Thyroid gland (tissue), 4 donors: ENCODE results near the gene GALNT9. TPM values are rescaled to one million over a fixed set of nuclear protein-coding genes. Genes with fewer than 3 reads are reported as not detected.

Experiments
- DNase-seq, 2 donors: peaks; one replicate each; pipeline ENCODE4 v3.0.0-alpha.2; 2019
- H3K27ac ChIP-seq, 3 donors: fragments of 200-600 bp; sonication (generic); 1 replicate in 2 of 3; 2 replicates in 1 of 3; pipeline ENCODE4 v1.5.1; 2016 to 2019; ENCODE audit warnings: mild to moderate bottlenecking in 1 of 3, moderate library complexity in 1 of 3
- H3K27me3 ChIP-seq: fragments of 200-600 bp; sonication (generic); one replicate; pipeline ENCODE4 v1.5.1; 2019
- H3K36me3 ChIP-seq, 2 donors: fragments of 200-600 bp; sonication (generic); one replicate each; pipeline ENCODE4 v1.5.1; 2016 to 2019
- H3K4me1 ChIP-seq, 2 donors: fragments of 200-600 bp; sonication (generic); one replicate each; pipeline ENCODE4 v1.5.1; 2017 to 2019
- H3K4me3 ChIP-seq, 3 donors: fragments of 200-600 bp; sonication (generic); replicated peaks in 1 of 3; 1 replicate in 2 of 3; 2 replicates in 1 of 3; pipeline ENCODE4 v1.5.1; 2016; ENCODE audit warnings: mild to moderate bottlenecking in 1 of 3
- H3K9me3 ChIP-seq: fragments of 200-600 bp; sonication (generic); one replicate; pipeline ENCODE4 v1.5.1; 2017
- POLR2A ChIP-seq, 2 donors: fragments of 450-650 bp; IDR thresholded peaks; one replicate each; pipeline ENCODE4 v1.6.1; 2017; ENCODE audit warnings: antibody characterized with exemption in 2 of 2, mild to moderate bottlenecking in 2 of 2, moderate library complexity in 1 of 2
- WGBS, 2 donors: methylation state at CpG; one replicate each; pipeline ENCODE4 v1.1.5; 2017; 5-methylcytosine and 5-hydroxymethylcytosine counted together
- intact Hi-C: fragments of 100-400 bp; cut with DNase I; formaldehyde crosslinking; loops from one replicate; pipeline ENCODE4 v1.15.1; 2023
- total RNA-seq, 4 donors: library from RNA; depleted of rRNA; stranded (reverse); fragments of >200 nt; gene quantifications; one replicate each; pipeline ENCODE4 v1.2.3, GENCODE V29; 2016
- TF ChIP-seq, protein P1 (sequence below), 6 experiments: fragments of 200-600 bp in 3 of 6; fragments of 450-650 bp in 3 of 6; sonication (generic) in 3 of 6; IDR thresholded peaks; one replicate each; pipeline ENCODE4 v1.5.1; 2016 to 2019; ENCODE audit warnings: antibody characterized with exemption in 6 of 6, mild to moderate bottlenecking in 2 of 6, inconsistent platforms in 1 of 6, moderate library complexity in 1 of 6

The GALNT9 gene
- total RNA-seq, 4 donors from 2014 or later = 2.2 to 29.2 (median 15.9) TPM

- H3K4me1 ChIP-seq = peaks cover 7 to 14% of the 10 kb centered on the region in 2 donors
- no peaks in the 10 kb centered on the region for H3K27me3 ChIP-seq
- no peaks in the 10 kb centered on the region for H3K36me3 ChIP-seq
- no peak overlapping the region for H3K4me3 ChIP-seq
- no peak for DNase-seq
- WGBS, 2 donors = 59 to 71% methylated on average over 16 of the region's 16 CpGs
- no peak for TF ChIP-seq POLR2A (IDR thresholded peaks at IDR 0.05)
- TF ChIP-seq, protein P1, sequence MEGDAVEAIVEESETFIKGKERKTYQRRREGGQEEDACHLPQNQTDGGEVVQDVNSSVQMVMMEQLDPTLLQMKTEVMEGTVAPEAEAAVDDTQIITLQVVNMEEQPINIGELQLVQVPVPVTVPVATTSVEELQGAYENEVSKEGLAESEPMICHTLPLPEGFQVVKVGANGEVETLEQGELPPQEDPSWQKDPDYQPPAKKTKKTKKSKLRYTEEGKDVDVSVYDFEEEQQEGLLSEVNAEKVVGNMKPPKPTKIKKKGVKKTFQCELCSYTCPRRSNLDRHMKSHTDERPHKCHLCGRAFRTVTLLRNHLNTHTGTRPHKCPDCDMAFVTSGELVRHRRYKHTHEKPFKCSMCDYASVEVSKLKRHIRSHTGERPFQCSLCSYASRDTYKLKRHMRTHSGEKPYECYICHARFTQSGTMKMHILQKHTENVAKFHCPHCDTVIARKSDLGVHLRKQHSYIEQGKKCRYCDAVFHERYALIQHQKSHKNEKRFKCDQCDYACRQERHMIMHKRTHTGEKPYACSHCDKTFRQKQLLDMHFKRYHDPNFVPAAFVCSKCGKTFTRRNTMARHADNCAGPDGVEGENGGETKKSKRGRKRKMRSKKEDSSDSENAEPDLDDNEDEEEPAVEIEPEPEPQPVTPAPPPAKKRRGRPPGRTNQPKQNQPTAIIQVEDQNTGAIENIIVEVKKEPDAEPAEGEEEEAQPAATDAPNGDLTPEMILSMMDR (IDR thresholded peaks at IDR 0.05) = no peak
- H3K9me3 ChIP-seq = no peaks in the 10 kb centered on the region
- intact Hi-C loops = no loop called here
- no peak overlapping the region for H3K27ac ChIP-seq
Measured at GRCh38 chr12:132185705-132186104, 143.7 kb downstream of the GALNT9 start.

- no peak overlapping the region for H3K27ac ChIP-seq
- TF ChIP-seq, protein P1 (IDR thresholded peaks at IDR 0.05) = no peak
- no peak for TF ChIP-seq POLR2A (IDR thresholded peaks at IDR 0.05)
- DNase-seq = no peak
- WGBS, 2 donors = 83 to 84% methylated on average over 10 of the region's 10 CpGs
- intact Hi-C loops = no loop called here
- H3K36me3 ChIP-seq = no peaks in the 10 kb centered on the region
- H3K27me3 ChIP-seq = no peaks in the 10 kb centered on the region
- no peaks in the 10 kb centered on the region for H3K4me1 ChIP-seq
- no peak overlapping the region for H3K4me3 ChIP-seq
- no peaks in the 10 kb centered on the region for H3K9me3 ChIP-seq
Measured at GRCh38 chr12:132182711-132183365, 146.6 kb downstream of the GALNT9 start.

- no peaks in the 10 kb centered on the region for H3K9me3 ChIP-seq
- TF ChIP-seq, protein P1 (IDR thresholded peaks at IDR 0.05) = no peak
- no peak for TF ChIP-seq POLR2A (IDR thresholded peaks at IDR 0.05)
- H3K27me3 ChIP-seq = no peaks in the 10 kb centered on the region
- H3K4me1 ChIP-seq = no peaks in the 10 kb centered on the region
- H3K4me3 ChIP-seq = no peak overlapping the region
- 88 to 91% methylated on average over 21 of the region's 21 CpGs for whole genome bisulfite sequencing, 2 donors
- no peak for DNase-seq
- intact Hi-C loops = no loop called here
- H3K27ac ChIP-seq = no peak overlapping the region
- no peaks in the 10 kb centered on the region for H3K36me3 ChIP-seq
Measured at GRCh38 chr12:132182206-132182710, 147.1 kb downstream of the GALNT9 start.

DNA sequence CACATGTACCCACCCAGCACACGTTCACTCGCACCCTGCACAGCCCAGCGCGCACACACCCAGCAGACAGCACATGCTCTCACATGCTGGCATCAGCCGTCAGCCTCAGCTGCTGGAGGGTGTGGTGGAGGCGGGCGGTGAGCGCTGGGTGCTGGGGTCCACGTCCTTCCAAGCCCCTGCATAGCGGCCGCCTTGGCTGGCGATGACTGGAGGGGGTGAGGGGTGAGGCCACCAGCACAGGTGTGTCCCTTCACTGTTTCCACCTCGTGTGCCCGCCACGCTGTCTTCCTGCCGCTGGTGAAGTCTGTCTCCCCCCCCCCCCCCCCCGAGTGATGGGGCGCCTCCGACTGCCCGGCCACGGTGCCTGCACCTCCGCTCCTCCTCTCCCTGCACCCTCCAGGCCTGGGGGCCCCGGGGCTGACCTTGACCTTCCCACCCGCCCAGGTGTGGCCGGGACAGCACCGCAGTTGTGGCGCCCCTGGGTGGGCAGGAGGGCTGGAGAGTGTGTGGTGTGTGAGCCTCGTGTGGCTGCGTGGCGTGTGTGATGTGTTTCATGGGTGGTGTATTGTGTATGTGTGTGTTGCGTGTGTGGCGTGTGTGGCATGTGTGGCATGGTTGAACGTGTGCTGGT, 147.7 kb downstream of the GALNT9 start:
- no peak overlapping the region for H3K27ac ChIP-seq
- no peak for DNase-seq
- no peaks in the 10 kb centered on the region for H3K4me1 ChIP-seq
- intact Hi-C loops = no loop called here
- H3K9me3 ChIP-seq = no peaks in the 10 kb centered on the region
- no peak overlapping the region for H3K4me3 ChIP-seq
- no peaks in the 10 kb centered on the region for H3K36me3 ChIP-seq
- WGBS, 2 donors = 88 to 91% methylated on average over 29 to 33 of the region's 33 CpGs
- TF ChIP-seq, protein P1 (IDR thresholded peaks at IDR 0.05) = no peak
- no peak for TF ChIP-seq POLR2A (IDR thresholded peaks at IDR 0.05)
- no peaks in the 10 kb centered on the region for H3K27me3 ChIP-seq
